HG02642 (cell line): ENCODE measurements around the gene LPO.

Experiments
- ATAC-seq: cut with Tn5 transposase; IDR thresholded peaks from one replicate; pipeline ENCODE4 v1.9.1; 2021; ENCODE audit warnings: mild to moderate bottlenecking; ENCODE audit not compliant: unreplicated experiment, poor library complexity

The LPO gene

GRCh38 chr17:58238147-58238634, at the start of gene LPO:
Gene LPO, plus strand, starts transcription at chr17:58238584. Its CDS starts 4,396 bp downstream, at chr17:58242980.
- no peak for ATAC-seq

GRCh38 chr17:58189436-58190146, 48.8 kb upstream of the LPO start:
- no peak for ATAC-seq

- ATAC-seq, result no peak
Measured at GRCh38 chr17:58191241-58191896, 47.0 kb upstream of the LPO start.

DNA sequence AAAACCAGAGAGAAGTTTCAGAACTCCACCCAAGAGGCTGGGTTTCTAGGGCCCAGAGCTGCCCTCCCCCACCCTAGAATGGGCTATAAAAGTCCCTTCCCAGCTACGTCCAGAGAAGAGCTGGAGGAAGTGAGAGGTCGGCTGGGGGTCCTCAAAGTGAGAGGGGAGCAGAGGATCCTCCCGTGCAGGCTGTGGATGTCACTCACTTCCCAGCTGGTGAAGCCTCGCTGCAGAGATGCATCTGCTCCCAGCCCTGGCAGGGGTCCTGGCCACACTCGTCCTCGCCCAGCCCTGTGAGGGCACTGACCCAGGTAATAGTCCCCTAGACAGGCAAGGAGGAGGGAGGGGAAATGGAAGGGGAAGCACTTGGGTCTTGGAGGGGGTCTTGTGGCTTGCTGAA, 45.8 kb upstream of the LPO start, which contains the start of gene EPX:
Gene EPX, plus strand, starts transcription at position 115 of the 400 bp plus-strand sequence. Its CDS starts 121 bp downstream, at position 236.
- no peak for ATAC-seq

DNA sequence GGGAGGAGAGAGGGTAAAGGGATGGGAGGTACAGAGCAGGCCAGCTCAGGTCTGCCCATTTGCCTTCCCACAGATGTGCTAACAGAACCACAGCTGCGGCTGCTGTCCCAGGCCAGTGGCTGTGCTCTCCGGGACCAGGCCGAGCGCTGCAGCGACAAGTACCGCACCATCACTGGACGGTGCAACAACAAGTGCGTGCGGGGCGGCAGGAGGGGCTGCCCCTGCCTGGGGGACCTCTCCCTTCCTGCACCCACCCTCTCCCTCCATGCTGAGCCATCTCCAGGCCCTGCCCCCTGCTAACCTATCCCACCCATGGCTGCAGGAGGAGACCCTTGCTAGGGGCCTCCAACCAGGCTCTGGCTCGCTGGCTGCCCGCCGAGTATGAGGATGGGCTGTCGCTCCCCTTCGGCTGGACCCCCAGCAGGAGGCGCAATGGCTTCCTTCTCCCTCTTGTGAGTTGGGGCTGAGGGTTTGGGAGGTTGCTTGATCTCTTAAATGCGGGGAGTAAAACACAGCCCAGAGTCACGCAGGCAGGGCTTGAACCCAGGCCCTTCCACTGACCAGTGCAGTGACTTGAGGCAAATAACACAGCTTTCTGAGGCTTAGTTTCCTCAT, 44.6 kb upstream of the LPO start:
- ATAC-seq, result no peak

GRCh38 chr17:58195518-58196123, 42.8 kb upstream of the LPO start:
- ATAC-seq, result no peak

- no peak for ATAC-seq
Measured at GRCh38 chr17:58196610-58197009, 41.8 kb upstream of the LPO start.

- ATAC-seq, result peak; percentile 50
Measured at GRCh38 chr17:58200024-58200633, 38.3 kb upstream of the LPO start.

DNA sequence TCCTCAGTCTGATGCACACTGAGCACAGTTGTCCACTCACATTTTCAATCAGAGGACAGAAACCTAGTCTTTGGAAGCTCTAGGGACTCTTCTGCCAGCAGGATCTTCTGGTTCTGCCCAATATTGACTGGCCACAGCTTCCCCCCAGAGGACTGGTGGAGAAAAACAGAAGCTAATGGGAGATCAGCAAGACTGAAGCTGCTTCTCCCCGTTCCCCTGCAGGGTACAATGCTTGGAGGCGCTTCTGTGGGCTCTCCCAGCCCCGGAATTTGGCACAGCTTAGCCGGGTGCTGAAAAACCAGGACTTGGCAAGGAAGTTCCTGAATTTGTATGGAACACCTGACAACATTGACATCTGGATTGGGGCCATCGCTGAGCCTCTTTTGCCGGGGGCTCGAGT, 35.5 kb upstream of the LPO start:
- no peak for ATAC-seq

GRCh38 chr17:58204796-58205195, 33.6 kb upstream of the LPO start:
- ATAC-seq, result no peak

GRCh38 chr17:58205936-58206335, 32.4 kb upstream of the LPO start:
- ATAC-seq, result no peak

DNA sequence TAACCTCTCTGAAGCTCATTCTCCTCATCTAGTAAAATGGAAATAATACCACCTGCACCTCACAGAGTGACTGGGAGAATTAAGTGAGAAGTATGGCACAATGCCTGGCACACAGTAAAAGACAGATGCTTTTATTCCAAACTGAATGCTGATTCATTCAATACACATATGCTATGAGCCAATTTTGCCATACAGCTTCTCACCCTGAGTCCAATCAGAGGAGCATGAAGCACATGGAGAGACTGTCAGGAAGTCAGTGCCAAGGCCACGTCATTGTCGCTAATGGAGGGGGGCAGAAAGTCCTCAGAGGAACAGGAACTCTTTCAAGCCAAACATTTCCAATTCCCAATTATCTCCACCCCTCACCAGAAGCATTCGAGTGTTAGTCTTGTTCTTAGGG, 30.9 kb upstream of the LPO start:
- ATAC-seq, result no peak

GRCh38 chr17:58208344-58208743, 30.0 kb upstream of the LPO start:
- ATAC-seq, result no peak

- no peak for ATAC-seq
Measured at GRCh38 chr17:58210922-58211321, 27.5 kb upstream of the LPO start.

DNA sequence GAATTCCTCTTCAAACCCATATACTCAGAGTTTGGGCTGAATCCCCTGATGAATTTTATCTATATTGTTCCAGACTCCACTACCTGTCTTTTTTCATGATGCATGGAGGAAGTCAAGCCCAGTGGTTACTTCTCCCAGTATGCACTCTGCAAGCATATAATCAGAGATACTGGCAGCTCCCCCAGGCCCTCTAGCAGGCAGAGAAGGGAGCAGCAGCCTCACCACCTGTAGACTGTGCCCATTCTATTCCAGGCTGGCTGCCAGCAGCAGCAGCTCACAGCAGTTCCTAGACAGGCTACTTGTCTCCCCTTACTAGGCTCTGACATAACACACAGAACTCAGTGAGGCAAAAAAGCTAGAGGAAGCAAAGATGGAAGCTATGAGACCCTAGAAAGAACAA, 22.7 kb upstream of the LPO start:
- ATAC-seq, result no peak

GRCh38 chr17:58217766-58218165, 20.6 kb upstream of the LPO start:
- no peak for ATAC-seq

DNA sequence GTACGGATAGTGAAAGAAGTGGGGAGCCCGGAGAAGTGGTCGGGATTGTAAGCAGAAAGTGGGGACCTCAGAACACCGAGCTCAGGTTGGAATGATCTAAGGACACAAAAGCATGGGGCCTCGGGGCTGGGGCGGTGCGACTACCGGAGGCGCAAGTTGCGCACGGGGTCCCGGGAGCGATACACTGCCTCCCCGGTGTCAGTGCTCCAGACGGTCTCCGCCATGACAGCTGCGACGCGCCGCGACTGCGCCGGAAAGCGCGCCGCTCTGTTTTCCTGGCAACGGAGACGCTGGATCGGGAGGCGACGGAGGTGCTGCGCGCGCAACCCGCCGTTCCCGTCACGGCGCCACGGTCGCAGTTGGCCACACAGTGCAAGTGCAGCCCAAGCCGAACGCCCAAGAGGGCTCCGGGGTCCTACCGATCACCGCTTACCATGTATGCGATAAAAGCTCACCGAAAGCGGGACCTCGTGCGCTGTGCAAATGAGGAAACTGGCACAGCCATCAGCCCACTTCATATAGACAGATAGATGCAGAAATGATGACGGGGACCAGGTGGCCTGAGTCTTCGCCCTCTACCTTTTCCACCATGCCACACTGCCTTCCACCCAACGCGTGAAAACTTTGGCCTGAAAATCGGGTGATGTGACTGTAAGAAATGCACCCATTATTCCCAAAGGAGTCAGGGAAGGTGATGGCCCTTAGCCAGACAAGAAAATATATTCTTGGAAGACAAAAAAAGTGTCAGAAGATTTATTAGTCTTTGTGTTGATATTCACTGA, 19.2 kb upstream of the LPO start, which contains the start of gene MKS1:
Gene MKS1, minus strand, starts transcription at position 249 of the 782 bp plus-strand sequence. Its CDS starts 25 bp downstream, at position 224.
- ATAC-seq, result peak; percentile 98

GRCh38 chr17:58219789-58220183, 18.6 kb upstream of the LPO start:
- no peak for ATAC-seq

DNA sequence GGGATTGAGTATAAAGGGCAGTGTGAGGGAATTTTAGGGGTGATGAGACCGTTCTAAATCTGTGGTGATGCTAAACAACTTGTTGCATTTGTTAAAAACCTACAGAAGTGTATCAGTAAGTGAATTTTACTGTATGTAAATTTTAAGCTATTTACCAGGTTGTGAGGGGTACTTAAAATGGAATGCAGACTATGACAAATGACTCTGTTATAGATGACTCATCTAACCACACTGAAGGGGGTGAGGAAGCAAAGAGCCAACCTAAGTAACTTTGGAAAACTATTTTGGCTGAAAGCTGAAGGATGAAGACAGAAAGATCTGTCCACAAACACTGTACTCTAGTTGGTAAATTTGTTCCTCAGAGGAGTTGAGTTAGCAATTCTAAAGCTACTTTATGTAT, 14.1 kb upstream of the LPO start:
- no peak for ATAC-seq

GRCh38 chr17:58227733-58228132, 10.7 kb upstream of the LPO start:
- no peak for ATAC-seq
